Natural killer cell treated with Interleukin-12 subunit alpha and Interleukin-12 subunit beta and Interleukin-15 and Interleukin-18, amount 100 ng/mL, for 72 hours (primary cell): ENCODE results near the gene SCN3A. TPM values are rescaled to one million over a fixed set of nuclear protein-coding genes. Genes with fewer than 3 reads are reported as not detected.

Source experiments
- ATAC-seq, 2 donors: fragments of 150-1000 bp; cut with Tn5 transposase in 1 of 2; sonication (Bioruptor Pico), chemical (Tn5 transposase) in 1 of 2; 2 replicates each; pipeline ENCODE4 v1.10.0; 2021
- DNase-seq: peaks from one replicate; pipeline ENCODE4 v3.0.0; 2022; ENCODE audit warnings: low spot score
- H3K27ac Mint-ChIP-seq, 2 donors: 1 replicate in 1 of 2; 2 replicates in 1 of 2; pipeline ENCODE4 v1.8.0; 2022; ENCODE audit warnings: mixed read lengths in 2 of 2, mild to moderate bottlenecking in 1 of 2, moderate library complexity in 1 of 2
- H3K27me3 Mint-ChIP-seq, 2 donors: 1 replicate in 1 of 2; 2 replicates in 1 of 2; pipeline ENCODE4 v1.8.0; 2022; ENCODE audit warnings: mixed read lengths in 2 of 2
- H3K36me3 Mint-ChIP-seq: one replicate; pipeline ENCODE4 v1.8.0; 2022; ENCODE audit warnings: mixed read lengths
- H3K4me1 Mint-ChIP-seq, 2 donors: 1 replicate in 1 of 2; 2 replicates in 1 of 2; pipeline ENCODE4 v1.8.0; 2022; ENCODE audit warnings: low read depth in 2 of 2, mixed read lengths in 2 of 2, mild to moderate bottlenecking in 1 of 2
- H3K4me3 Mint-ChIP-seq: one replicate; pipeline ENCODE4 v1.8.0; 2022; ENCODE audit warnings: mixed read lengths
- H3K9me3 Mint-ChIP-seq: 2 replicates; pipeline ENCODE4 v1.8.0; 2022; ENCODE audit warnings: mixed read lengths
- total RNA-seq, 2 donors: library from RNA; stranded (reverse); gene quantifications; one replicate each; pipeline ENCODE4 v1.2.3, GENCODE V29; 2022

Gene SCN3A
- total RNA-seq, result not detected

DNA sequence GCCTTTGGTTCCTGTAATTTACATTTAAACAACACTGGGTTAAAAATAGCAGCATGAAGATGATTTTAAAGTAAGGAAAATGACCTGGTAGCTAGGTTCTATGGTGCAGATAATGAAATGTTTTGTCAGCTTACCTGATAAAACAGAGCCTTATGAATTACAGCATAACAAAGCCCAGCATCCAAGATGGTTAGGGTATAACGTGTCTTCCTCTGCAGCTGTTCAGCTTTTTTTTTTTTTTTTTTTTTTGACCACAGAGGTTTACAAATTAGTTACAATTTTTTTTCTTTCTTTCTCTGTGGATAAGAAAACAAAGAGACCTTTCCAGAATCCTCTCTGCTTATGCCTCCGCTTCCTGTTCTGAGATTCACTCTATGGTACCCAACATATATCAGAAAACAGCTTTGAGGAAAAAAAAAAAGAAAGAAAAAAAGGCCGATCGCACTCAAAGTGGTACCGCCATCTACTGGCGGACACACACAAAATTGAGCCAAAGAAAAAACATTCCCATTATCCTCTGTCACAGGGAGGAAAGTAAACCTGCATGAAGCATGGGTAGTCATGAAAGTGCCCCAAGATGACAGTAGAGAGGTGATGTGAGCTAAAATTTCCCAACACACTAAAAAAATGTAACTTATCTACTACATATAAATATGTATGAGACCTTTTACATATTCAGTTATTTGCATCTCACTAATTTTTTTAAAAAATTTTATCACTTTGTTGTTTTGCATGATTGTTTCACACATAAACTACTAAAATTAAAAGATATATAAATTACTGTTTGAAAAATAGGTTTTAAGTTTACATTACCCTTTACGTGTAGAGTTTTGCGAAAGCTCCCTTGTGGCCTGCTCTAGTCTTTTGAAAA lies at the start of gene SCN3A:
SCN3A (minus strand) TSS at position 362 of the 871 bp plus-strand sequence. CDS start 27,656 bp downstream, outside the sequence.
- no peak for DNase-seq
- no peaks in the 10 kb centered on the region for H3K27me3 Mint-ChIP-seq
- H3K4me1 Mint-ChIP-seq, result no peaks in the 10 kb centered on the region

DNA sequence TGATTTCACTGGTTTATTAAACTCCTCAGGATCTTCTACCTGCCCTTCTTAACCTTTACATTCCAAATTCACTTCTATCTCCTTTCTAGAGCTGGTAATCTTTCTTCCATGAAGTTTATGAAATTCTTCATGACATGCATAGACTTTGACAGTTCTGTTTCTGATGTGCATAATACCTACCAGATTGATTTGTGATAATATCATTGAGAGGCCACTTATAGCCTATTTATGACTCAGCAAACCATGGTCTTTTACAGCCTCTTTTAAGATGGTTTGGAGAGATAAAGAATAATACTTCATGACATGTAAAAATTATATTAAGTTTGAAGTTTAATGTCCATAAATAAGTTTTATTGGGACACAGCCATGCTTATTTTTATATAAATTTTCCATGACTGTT lies 49.3 kb upstream of the SCN3A start:
- no peaks in the 10 kb centered on the region for H3K9me3 Mint-ChIP-seq
- no peaks in the 10 kb centered on the region for H3K36me3 Mint-ChIP-seq
- peaks cover 0 to 5% of the 10 kb centered on the region in 2 donors for H3K27me3 Mint-ChIP-seq
- ATAC-seq (no peak), DNase-seq (no peak)
- no peaks in the 10 kb centered on the region for H3K4me1 Mint-ChIP-seq
- H3K4me3 Mint-ChIP-seq, result no peak overlapping the region
- no peak overlapping the region for H3K27ac Mint-ChIP-seq

More for the DNA sequence above, at the start of gene SCN3A:
- no peaks in the 10 kb centered on the region for H3K9me3 Mint-ChIP-seq
- ATAC-seq, result no peak
- H3K4me3 Mint-ChIP-seq, result no peak within 1 kb of the TSS
- H3K36me3 Mint-ChIP-seq, result no peaks in the 10 kb centered on the region
- H3K27ac Mint-ChIP-seq, result no peak within 1 kb of the TSS

GRCh38 chr2:165251366-165251765 lies 47.5 kb upstream of the SCN3A start:
- Mint-ChIP-seq H3K27ac (no peak overlapping the region), H3K9me3 (no peaks in the 10 kb centered on the region), H3K27me3 (no peaks in the 10 kb centered on the region), H3K4me1 (no peaks in the 10 kb centered on the region), H3K4me3 (no peak overlapping the region), H3K36me3 (no peaks in the 10 kb centered on the region)
- ATAC-seq (no peak), DNase-seq (no peak)

DNA sequence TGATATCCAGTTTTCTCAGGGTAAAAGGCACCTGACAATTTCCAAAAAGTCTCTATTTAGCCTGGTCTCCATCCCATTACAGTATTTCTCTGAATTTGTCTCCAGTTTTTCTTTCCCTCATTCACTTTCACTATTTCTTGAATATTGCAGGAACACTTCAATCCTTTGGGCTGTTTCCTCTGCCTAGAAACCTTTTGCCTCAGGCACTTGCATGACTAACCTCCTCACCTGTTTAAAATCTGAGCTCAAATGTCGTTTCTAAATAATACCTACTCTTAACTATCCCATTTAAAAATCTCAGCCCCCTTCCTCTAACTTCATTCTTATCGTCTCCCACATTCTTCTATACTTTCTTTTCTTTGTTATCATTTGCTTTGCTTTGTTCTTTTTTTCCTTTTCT lies 44.4 kb upstream of the SCN3A start:
- Mint-ChIP-seq H3K36me3 (no peaks in the 10 kb centered on the region), H3K4me1 (no peaks in the 10 kb centered on the region), H3K27me3 (no peaks in the 10 kb centered on the region), H3K27ac (no peak overlapping the region), H3K4me3 (no peak overlapping the region), H3K9me3 (no peaks in the 10 kb centered on the region)
- ATAC-seq, result no peak
- no peak for DNase-seq

DNA sequence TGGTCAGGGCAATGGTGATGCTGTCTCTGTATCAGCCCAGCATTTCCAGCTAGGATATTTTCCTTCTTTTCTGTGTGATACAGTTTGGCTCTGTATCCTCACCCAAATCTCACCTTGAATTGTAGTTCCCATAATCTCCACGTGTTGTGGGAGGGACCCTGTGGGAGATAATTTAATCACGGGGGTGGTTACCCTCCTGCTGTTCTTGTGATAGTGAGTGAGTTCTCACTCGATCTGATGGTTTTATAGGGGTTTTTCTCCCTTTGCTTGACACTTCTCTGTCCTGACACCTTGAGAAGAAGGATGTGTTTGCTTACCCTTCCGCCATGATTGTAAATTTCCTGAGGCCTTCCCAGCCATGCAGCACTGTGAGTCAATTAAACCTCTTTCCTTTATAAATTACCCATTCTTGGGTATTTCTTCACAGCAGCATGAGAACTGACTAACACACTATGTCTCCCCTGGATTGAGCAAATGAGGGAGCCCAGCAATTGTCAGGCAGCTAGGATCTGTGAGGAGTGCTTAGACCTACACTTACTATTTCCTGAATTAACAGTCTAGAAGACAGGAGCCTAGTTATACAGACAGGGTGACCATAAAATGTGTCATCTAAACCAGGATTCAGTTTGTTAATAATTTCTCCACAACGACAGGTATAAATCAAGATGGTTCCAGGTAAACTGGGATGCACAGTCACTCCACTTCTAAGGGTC lies 41.4 kb upstream of the SCN3A start:
- no peaks in the 10 kb centered on the region for H3K9me3 Mint-ChIP-seq
- H3K36me3 Mint-ChIP-seq, result no peaks in the 10 kb centered on the region
- no peak for DNase-seq
- no peaks in the 10 kb centered on the region for H3K4me1 Mint-ChIP-seq
- no peaks in the 10 kb centered on the region for H3K27me3 Mint-ChIP-seq
- no peak overlapping the region for H3K27ac Mint-ChIP-seq
- no peak overlapping the region for H3K4me3 Mint-ChIP-seq
- ATAC-seq, result no peak

GRCh38 chr2:165240916-165241315 lies 37.1 kb upstream of the SCN3A start:
- no peaks in the 10 kb centered on the region for H3K36me3 Mint-ChIP-seq
- no peak overlapping the region for H3K27ac Mint-ChIP-seq
- ATAC-seq, result no peak
- no peak for DNase-seq
- H3K4me3 Mint-ChIP-seq, result no peak overlapping the region
- H3K27me3 Mint-ChIP-seq, result no peaks in the 10 kb centered on the region
- H3K4me1 Mint-ChIP-seq, result no peaks in the 10 kb centered on the region
- no peaks in the 10 kb centered on the region for H3K9me3 Mint-ChIP-seq

GRCh38 chr2:165239856-165240515 lies 36.1 kb upstream of the SCN3A start:
- H3K27me3 Mint-ChIP-seq, result peaks cover 0 to 4% of the 10 kb centered on the region in 2 donors
- H3K27ac Mint-ChIP-seq, result no peak overlapping the region
- DNase-seq, result no peak
- no peak overlapping the region for H3K4me3 Mint-ChIP-seq
- ATAC-seq, result no peak
- H3K9me3 Mint-ChIP-seq, result no peaks in the 10 kb centered on the region
- no peaks in the 10 kb centered on the region for H3K36me3 Mint-ChIP-seq
- H3K4me1 Mint-ChIP-seq, result no peaks in the 10 kb centered on the region

DNA sequence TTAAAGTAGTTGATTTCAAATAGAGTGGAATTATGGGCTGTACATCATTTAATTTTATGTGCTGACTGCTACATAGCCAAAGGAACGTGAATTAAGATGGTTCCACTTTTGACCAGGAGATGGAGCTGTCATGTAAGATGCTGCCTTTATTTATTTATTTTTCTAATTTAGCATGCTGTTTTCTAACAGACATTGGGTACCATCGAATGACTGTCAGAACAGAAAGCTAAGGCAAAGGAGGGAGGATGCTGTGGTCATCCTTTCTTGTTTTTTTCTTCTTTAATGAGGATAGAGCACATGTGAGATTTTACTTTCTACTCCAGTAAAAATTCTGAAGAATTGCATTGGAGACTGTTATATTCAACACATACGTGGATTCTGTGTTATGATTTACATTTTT lies 35.4 kb upstream of the SCN3A start, which contains the start of gene SCN2A:
SCN2A (plus strand) TSS at position 185 of the 400 bp plus-strand sequence. CDS start 56,410 bp downstream, outside the sequence.
- no peak for DNase-seq
- ATAC-seq, result no peak
- H3K4me1 Mint-ChIP-seq, result no peaks in the 10 kb centered on the region
- H3K36me3 Mint-ChIP-seq, result no peaks in the 10 kb centered on the region
- peaks cover 0 to 4% of the 10 kb centered on the region in 2 donors for H3K27me3 Mint-ChIP-seq
- no peak within 1 kb of the TSS for H3K27ac Mint-ChIP-seq
- H3K4me3 Mint-ChIP-seq, result no peak within 1 kb of the TSS
- no peaks in the 10 kb centered on the region for H3K9me3 Mint-ChIP-seq

DNA sequence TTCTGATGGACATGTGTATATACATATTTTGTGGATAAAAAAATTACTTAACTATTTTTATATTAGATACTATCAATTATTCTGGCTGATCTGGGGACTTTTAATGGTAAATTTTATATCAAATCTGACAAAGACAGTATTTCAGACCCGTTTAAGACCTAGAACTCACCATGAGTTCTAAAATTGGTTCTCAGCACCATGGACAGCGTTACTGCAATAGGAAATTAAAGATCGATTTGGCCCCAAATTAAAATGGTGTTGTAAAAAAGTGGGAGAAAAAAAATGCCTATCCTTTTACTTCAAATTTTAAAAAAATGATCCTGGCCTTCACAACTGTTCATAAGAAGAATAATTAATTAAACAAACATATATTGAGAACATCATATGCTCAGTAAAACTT lies 34.4 kb upstream of the SCN3A start:
- ATAC-seq, result no peak
- H3K4me3 Mint-ChIP-seq, result no peak overlapping the region
- H3K36me3 Mint-ChIP-seq, result no peaks in the 10 kb centered on the region
- H3K27me3 Mint-ChIP-seq, result peaks cover 0 to 4% of the 10 kb centered on the region in 2 donors
- H3K4me1 Mint-ChIP-seq, result no peaks in the 10 kb centered on the region
- H3K9me3 Mint-ChIP-seq, result no peaks in the 10 kb centered on the region
- no peak for DNase-seq
- H3K27ac Mint-ChIP-seq, result no peak overlapping the region

GRCh38 chr2:165237056-165237455 lies 33.2 kb upstream of the SCN3A start:
- ATAC-seq, result no peak
- Mint-ChIP-seq H3K4me3 (no peak overlapping the region), H3K9me3 (no peaks in the 10 kb centered on the region), H3K27me3 (peaks cover 0 to 8% of the 10 kb centered on the region in 2 donors), H3K36me3 (no peaks in the 10 kb centered on the region), H3K4me1 (no peaks in the 10 kb centered on the region), H3K27ac (no peak overlapping the region)
- DNase-seq, result no peak

DNA sequence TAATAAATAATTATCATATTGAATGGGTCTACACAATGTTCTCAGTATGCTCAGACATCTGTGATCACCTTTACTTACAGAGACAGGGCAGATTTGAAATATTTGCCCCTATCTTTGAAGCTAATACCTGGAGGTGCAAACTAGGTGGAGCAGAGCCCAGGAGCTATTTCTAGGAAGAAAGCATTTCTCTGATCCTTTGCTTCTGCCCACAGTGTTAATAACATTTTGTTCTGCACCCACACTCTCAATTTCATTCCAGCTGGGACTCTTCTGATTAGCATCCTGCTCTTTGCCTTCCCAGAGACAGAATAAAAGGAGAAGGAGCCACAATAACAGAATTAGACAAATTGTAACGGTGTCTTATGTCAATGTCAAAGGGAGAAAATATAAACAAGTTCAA lies 23.7 kb upstream of the SCN3A start:
- Mint-ChIP-seq H3K27ac (no peak overlapping the region), H3K4me3 (no peak overlapping the region), H3K36me3 (no peaks in the 10 kb centered on the region), H3K27me3 (peaks cover 0 to 8% of the 10 kb centered on the region in 2 donors), H3K9me3 (no peaks in the 10 kb centered on the region), H3K4me1 (no peaks in the 10 kb centered on the region)
- DNase-seq, result no peak
- no peak for ATAC-seq

GRCh38 chr2:165224941-165225340 lies 21.1 kb upstream of the SCN3A start:
- DNase-seq, result no peak
- H3K4me3 Mint-ChIP-seq, result no peak overlapping the region
- no peaks in the 10 kb centered on the region for H3K36me3 Mint-ChIP-seq
- H3K27ac Mint-ChIP-seq, result no peak overlapping the region
- no peak for ATAC-seq
- no peaks in the 10 kb centered on the region for H3K4me1 Mint-ChIP-seq
- H3K9me3 Mint-ChIP-seq, result no peaks in the 10 kb centered on the region
- H3K27me3 Mint-ChIP-seq, result peaks cover 0 to 5% of the 10 kb centered on the region in 2 donors

GRCh38 chr2:165219481-165219880 lies 15.6 kb upstream of the SCN3A start:
- H3K36me3 Mint-ChIP-seq, result no peaks in the 10 kb centered on the region

GRCh38 chr2:165214093-165214492 lies 10.2 kb upstream of the SCN3A start:
- Mint-ChIP-seq H3K4me3 (no peak overlapping the region), H3K9me3 (no peaks in the 10 kb centered on the region), H3K4me1 (no peaks in the 10 kb centered on the region), H3K36me3 (no peaks in the 10 kb centered on the region), H3K27ac (no peak overlapping the region), H3K27me3 (peaks cover 0 to 4% of the 10 kb centered on the region in 2 donors)
- ATAC-seq (no peak), DNase-seq (no peak)

More at GRCh38 chr2:165219481-165219880, 15.6 kb upstream of the SCN3A start:
- Mint-ChIP-seq H3K27ac (no peak overlapping the region), H3K9me3 (no peaks in the 10 kb centered on the region), H3K4me1 (no peaks in the 10 kb centered on the region), H3K4me3 (no peak overlapping the region), H3K27me3 (no peaks in the 10 kb centered on the region)
- ATAC-seq, result no peak
- DNase-seq, result no peak
